Endodermal cell (in vitro differentiated cells): Measurements from ENCODE around the gene SPATA20. TPM values are rescaled to one million over a fixed set of nuclear protein-coding genes. Genes with fewer than 3 reads are reported as not detected.

Source experiments
- DNase-seq: peaks from one replicate; pipeline ENCODE4 v3.0.0-alpha.2; 2017
- H3K27ac ChIP-seq: 2 replicates; pipeline ENCODE4 v1.5.1; 2013; ENCODE audit warnings: mild to moderate bottlenecking, low read depth, low read length, moderate library complexity
- H3K27me3 ChIP-seq: 2 replicates; pipeline ENCODE4 v1.6.1; 2013; ENCODE audit warnings: mild to moderate bottlenecking, low read length, moderate library complexity; ENCODE audit not compliant: insufficient read depth, control insufficient read depth, poor library complexity, severe bottlenecking
- H3K36me3 ChIP-seq: 2 replicates; pipeline ENCODE4 v1.7.0; 2013; ENCODE audit warnings: mild to moderate bottlenecking, low read length, moderate library complexity; ENCODE audit not compliant: control insufficient read depth, insufficient read depth
- H3K4me1 ChIP-seq: one replicate; pipeline ENCODE4 v1.7.0; 2013; ENCODE audit warnings: low read length; ENCODE audit not compliant: control insufficient read depth, insufficient read depth
- H3K4me3 ChIP-seq: 2 replicates; pipeline ENCODE4 v1.5.1; 2013; ENCODE audit warnings: mild to moderate bottlenecking, low read length, moderate library complexity
- H3K9ac ChIP-seq: 2 replicates; pipeline ENCODE4 v1.6.1; 2013; ENCODE audit warnings: mild to moderate bottlenecking, low read length, moderate library complexity; ENCODE audit not compliant: poor library complexity, severe bottlenecking; ENCODE audit errors: extremely low read depth
- H3K9me3 ChIP-seq: 2 replicates; pipeline ENCODE4 v1.6.1; 2013; ENCODE audit warnings: mild to moderate bottlenecking, low read length, moderate library complexity; ENCODE audit not compliant: control insufficient read depth
- H3K27ac Mint-ChIP-seq: 2 replicates; pipeline ENCODE4 v1.8.0; 2020; ENCODE audit warnings: mixed read lengths
- H3K27me3 Mint-ChIP-seq: 2 replicates; pipeline ENCODE4 v1.8.0; 2021; ENCODE audit warnings: mild to moderate bottlenecking, mixed read lengths; ENCODE audit not compliant: insufficient read depth
- H3K36me3 Mint-ChIP-seq: 2 replicates; pipeline ENCODE4 v1.8.0; 2020; ENCODE audit warnings: low read depth, mixed read lengths
- H3K4me1 Mint-ChIP-seq: 2 replicates; pipeline ENCODE4 v1.8.0; 2020; ENCODE audit warnings: mixed read lengths
- H3K4me3 Mint-ChIP-seq: 2 replicates; pipeline ENCODE4 v1.8.0; 2020; ENCODE audit warnings: mild to moderate bottlenecking, moderate library complexity, mixed read lengths
- H3K9me3 Mint-ChIP-seq: 2 replicates; pipeline ENCODE4 v1.8.0; 2020; ENCODE audit warnings: mild to moderate bottlenecking, mixed read lengths
- CTCF ChIP-seq: fragments of 200-600 bp; sonication (generic); conservative IDR thresholded peaks from 2 replicates; pipeline ENCODE4 v1.5.0; 2021; ENCODE audit warnings: antibody characterized with exemption, mild to moderate bottlenecking
- WGBS, 2 experiments: methylation state at CpG; one replicate each; pipeline versions ENCODE4 v1.1.5 to v1.1.7; 2013; ENCODE audit warnings: missing lambda C conversion rate in 2 of 2, mixed read lengths in 1 of 2; ENCODE audit not compliant: insufficient coverage in 1 of 2, insufficient read length in 1 of 2; 5-methylcytosine and 5-hydroxymethylcytosine counted together
- total RNA-seq, 2 donors: library from RNA; stranded (reverse); fragmentation: NEBNext Ultra II Directional in 1 of 2; extraction: Animal tissue kit (Norgen Biotek cat#: 25700) in 1 of 2; gene quantifications; 2 replicates in 1 of 2; 3 replicates in 1 of 2; pipeline ENCODE4 v1.2.1, GENCODE V29; 2021

The SPATA20 gene
- total RNA-seq, 2 donors from 2014 or later = 40.4 to 40.5 TPM

GRCh38 chr17:50561746-50562141 is 14.8 kb downstream of the SPATA20 start:
- H3K9me3 Mint-ChIP-seq = no peaks in the 10 kb centered on the region
- Histone ChIP-seq H3K4me1 (peaks cover 4% of the 10 kb centered on the region), H3K9me3 (no peaks in the 10 kb centered on the region), H3K27ac (no peak overlapping the region), H3K9ac (no peak overlapping the region), H3K27me3 (peaks cover 96% of the 10 kb centered on the region), H3K4me3 (no peak overlapping the region), H3K36me3 (no peaks in the 10 kb centered on the region)
- 0% methylated on average over 2 of the region's 27 CpGs; no CpG with 5 or more reads in 1 of the 2 experiments for WGBS, 2 experiments
- peaks cover 15% of the 10 kb centered on the region for H3K4me1 Mint-ChIP-seq
- H3K27me3 Mint-ChIP-seq = peaks cover 94% of the 10 kb centered on the region
- TF ChIP-seq CTCF = no peak
- no peak for DNase-seq
- H3K36me3 Mint-ChIP-seq = no peaks in the 10 kb centered on the region
- H3K27ac Mint-ChIP-seq = no peak overlapping the region
- H3K4me3 Mint-ChIP-seq = peak overlapping the region; percentile 35

- H3K4me3 ChIP-seq = no peak overlapping the region
- H3K27me3 Mint-ChIP-seq = peaks cover 94% of the 10 kb centered on the region
- H3K9ac ChIP-seq = no peak overlapping the region
- H3K27me3 ChIP-seq = peaks cover 96% of the 10 kb centered on the region
- no peak for TF ChIP-seq CTCF
- H3K27ac Mint-ChIP-seq = no peak overlapping the region
- H3K27ac ChIP-seq = no peak overlapping the region
- peaks cover 4% of the 10 kb centered on the region for H3K4me1 ChIP-seq
- peak overlapping the region; percentile 35 for H3K4me3 Mint-ChIP-seq
- peaks cover 16% of the 10 kb centered on the region for H3K4me1 Mint-ChIP-seq
- no peaks in the 10 kb centered on the region for H3K9me3 ChIP-seq
- DNase-seq = peak; percentile 79
- WGBS, 2 experiments = 11 to 39% methylated on average over 4 to 22 of the region's 22 CpGs
- no peaks in the 10 kb centered on the region for H3K36me3 ChIP-seq
- no peaks in the 10 kb centered on the region for H3K9me3 Mint-ChIP-seq
- no peaks in the 10 kb centered on the region for H3K36me3 Mint-ChIP-seq
These were observed 15.5 kb downstream of the SPATA20 start for GRCh38 chr17:50562242-50563091.

- Histone ChIP-seq H3K27me3 (peaks cover 89% of the 10 kb centered on the region), H3K4me1 (peaks cover 4% of the 10 kb centered on the region), H3K4me3 (no peak overlapping the region), H3K36me3 (no peaks in the 10 kb centered on the region), H3K9ac (no peak overlapping the region), H3K9me3 (no peaks in the 10 kb centered on the region), H3K27ac (no peak overlapping the region)
- peaks cover 22% of the 10 kb centered on the region for H3K4me1 Mint-ChIP-seq
- TF ChIP-seq CTCF = peak; percentile 26
- WGBS, 2 experiments = 50% methylated on average over 4 of the region's 4 CpGs; no CpG with 5 or more reads in 1 of the 2 experiments
- H3K27me3 Mint-ChIP-seq = peaks cover 94% of the 10 kb centered on the region
- no peak overlapping the region for H3K4me3 Mint-ChIP-seq
- DNase-seq = no peak
- H3K9me3 Mint-ChIP-seq = no peaks in the 10 kb centered on the region
- no peak overlapping the region for H3K27ac Mint-ChIP-seq
- no peaks in the 10 kb centered on the region for H3K36me3 Mint-ChIP-seq
These were observed 16.1 kb downstream of the SPATA20 start for GRCh38 chr17:50563092-50563511.
